ENCODE measurements around the gene TBR1.

TBR1 gene

DNA sequence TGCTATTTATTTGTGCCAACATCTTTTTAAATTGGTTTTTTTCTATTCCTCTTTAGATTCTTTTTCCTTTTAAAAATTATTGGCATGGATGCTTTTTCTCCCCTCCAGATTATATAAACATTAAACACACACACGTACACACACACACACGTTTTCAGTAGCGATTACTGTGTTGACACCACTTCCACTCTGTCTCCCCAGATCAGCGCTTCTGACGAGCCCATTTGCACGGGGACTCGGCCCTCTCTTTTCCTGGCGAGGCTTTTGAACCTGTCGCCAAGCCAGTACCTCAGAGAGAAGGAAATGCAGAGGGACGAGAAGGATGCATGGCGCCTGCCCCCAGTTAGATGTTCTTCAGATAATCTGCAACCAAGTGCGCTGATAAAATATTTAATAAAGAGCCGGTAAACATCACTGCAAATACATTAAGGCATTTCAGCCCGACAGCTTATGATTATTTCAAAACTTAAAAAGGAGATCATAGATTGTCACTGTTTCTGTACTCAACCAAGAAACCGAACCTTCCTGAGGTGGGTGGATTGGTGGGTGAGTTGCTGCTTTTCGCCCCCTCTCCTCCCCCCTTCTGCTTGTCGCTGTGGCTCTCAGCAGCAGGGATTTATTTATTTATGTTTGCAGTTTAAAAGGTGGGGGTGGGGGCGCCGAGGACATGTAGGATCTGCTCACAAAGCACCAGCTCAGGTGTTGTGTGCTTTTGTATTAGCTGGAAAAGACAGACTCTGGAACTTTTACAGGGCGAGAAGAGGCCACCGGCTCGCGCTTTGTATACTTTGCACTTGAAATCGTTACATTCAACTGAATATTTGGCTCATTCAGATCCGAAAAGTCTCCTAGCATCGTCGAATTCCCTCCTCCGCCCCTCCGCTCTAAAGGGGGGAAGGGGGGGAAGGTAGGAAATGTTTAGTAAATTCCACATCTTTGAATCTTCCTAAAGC, 787 bp upstream of the TBR1 start:
- DNase-seq (ENCODE audit: low read depth): no peak

- DNase-seq (ENCODE audit: low read depth): no peak
These were observed 776 bp downstream of the TBR1 start for GRCh38 chr2:161416708-161417437.

DNA sequence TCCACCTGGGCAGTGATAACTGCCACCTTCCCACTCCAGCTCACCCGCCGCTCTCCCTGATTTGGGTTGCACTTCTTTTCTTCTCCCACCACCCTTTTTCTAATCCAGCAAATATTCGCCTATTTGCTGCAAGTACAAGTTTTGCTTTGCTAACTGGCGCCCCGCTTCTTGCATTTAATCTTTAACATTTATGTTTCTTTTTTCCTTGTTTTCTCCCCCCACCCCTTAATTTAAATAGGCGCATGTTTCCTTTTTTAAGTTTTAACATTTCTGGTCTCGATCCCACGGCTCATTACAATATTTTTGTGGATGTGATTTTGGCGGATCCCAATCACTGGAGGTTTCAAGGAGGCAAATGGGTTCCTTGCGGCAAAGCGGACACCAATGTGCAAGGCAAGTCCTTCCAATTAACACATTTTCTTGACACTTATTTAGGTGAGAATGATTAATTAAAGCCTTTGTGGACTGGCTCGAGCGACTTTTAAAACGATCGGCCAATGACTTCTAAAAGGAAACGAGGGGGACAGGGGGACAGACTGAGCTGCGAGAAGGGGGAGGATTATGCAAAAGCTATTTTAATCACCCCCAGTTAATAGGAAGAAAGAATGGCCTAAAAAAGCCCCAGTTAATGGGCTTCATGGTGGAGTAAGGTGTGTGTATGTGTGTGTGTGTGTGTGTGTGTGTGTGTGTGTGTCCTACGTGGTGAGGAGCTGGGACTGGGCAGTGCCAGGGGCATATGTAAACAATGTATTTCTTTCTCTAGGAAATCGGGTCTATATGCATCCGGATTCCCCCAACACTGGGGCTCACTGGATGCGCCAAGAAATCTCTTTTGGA, 1.6 kb downstream of the TBR1 start:
- no peak for DNase-seq (ENCODE audit: low read depth)

DNA sequence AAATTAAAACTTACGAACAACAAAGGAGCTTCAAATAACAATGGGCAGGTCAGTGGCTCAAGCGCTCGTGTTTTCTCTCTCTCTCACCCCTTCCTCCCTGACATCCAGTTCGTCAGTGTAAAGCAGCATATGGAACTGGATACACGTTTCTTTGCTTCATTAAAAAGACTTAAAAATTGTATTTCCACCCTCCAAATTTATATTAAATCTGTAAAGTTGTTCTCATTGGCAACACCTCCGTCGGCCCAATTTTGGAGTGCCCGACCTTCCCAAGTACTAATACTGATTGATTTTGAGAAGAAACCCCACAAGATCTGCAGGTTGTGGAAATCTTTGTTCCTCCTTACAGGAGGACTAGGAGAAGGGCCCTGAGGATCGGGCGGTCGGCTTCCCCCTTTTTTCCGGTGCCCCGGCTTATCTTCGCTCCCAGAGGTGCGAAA, 2.2 kb downstream of the TBR1 start:
- DNase-seq (ENCODE audit: low read depth): no peak

DNA sequence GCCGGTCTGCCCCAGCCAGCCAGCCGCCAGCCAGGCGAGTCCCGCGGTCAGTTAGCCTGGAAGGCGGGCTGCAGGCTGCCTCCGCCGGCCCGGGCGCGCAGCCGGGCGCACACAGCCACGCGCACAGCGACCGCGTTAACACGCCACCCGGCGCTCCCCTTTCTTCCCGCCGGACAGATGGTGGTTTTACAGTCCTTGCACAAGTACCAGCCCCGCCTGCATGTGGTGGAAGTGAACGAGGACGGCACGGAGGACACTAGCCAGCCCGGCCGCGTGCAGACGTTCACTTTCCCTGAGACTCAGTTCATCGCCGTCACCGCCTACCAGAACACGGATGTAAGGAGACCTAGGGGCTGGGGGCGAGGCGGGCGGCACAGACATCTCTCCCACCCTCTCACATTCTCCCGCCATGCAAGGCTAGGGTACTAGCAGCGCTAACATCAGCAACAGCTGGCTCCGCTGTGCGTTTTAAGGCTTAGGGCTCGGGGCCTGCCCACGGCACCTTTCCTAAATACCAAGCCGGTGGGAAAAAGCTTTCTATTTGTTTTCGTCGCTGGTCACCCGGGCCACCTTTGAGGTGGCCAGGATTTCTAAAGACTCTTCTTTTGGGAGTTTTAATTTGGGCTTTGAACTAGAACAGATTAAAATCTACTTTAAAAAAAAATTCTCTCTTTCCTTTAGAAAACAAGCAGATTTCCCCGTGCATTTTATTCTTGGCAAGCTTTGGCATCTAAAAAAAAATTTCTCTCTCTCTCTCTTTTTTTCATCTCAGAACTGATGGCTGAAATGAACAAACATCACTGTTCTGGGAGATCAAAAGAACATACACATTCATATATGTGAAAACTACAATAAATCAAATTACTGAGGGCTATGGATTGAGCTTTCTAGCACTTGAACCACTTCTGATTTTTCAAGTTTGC, 2.9 kb downstream of the TBR1 start:
- no peak for DNase-seq (ENCODE audit: low read depth)

- DNase-seq (ENCODE audit: low read depth): no peak
These were observed 3.6 kb downstream of the TBR1 start for GRCh38 chr2:161419638-161420190.

DNA sequence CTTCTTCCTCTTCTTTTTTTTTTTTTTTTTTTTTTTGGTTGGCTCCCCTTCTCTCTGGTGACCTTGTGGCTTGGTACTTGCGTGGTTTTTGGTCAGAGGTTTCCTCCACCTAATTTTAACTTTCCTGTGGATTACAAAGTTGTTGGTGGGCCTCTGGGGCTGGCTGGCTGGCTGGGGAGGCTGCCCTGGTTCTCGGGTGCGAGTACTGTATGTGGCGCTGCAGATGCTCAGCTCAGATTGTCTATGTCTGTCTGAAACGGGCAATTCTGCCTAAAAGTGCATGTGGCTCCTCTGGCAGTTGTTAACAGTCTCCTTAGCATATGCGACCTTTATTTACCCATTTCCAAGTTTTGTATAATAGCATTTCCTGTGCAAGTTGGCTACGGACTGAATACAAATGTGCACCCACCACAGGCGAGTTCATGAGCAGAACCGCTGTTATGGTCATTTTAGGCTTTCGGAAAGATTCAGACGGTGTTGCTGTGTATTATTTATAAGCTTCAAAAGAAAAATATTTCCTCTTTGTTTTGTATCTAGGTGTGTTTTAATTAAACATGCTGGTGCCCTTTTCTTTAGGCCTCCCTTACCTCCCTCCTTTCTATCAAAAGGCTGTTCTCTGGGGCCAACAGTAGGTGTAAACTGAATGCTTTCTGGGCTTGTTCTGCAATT, 4.4 kb downstream of the TBR1 start:
- no peak for DNase-seq (ENCODE audit: low read depth)

- no peak for DNase-seq (ENCODE audit: low read depth)
These were observed 5.6 kb downstream of the TBR1 start for GRCh38 chr2:161421686-161422085.

- DNase-seq (ENCODE audit: low read depth): no peak
These were observed 6.8 kb downstream of the TBR1 start for GRCh38 chr2:161422816-161423403.

- DNase-seq (ENCODE audit: low read depth): no peak
These were observed 7.6 kb downstream of the TBR1 start for GRCh38 chr2:161423421-161424393.

GRCh38 chr2:161424394-161424769, 8.3 kb downstream of the TBR1 start:
- no peak for DNase-seq (ENCODE audit: low read depth)

- DNase-seq (ENCODE audit: low read depth): no peak
These were observed 9.0 kb downstream of the TBR1 start for GRCh38 chr2:161424891-161425727.

GRCh38 chr2:161425728-161426454, 9.8 kb downstream of the TBR1 start:
- DNase-seq (ENCODE audit: low read depth): no peak

- no peak for DNase-seq (ENCODE audit: low read depth)
These were observed 10.4 kb downstream of the TBR1 start for GRCh38 chr2:161426455-161426921.

DNA sequence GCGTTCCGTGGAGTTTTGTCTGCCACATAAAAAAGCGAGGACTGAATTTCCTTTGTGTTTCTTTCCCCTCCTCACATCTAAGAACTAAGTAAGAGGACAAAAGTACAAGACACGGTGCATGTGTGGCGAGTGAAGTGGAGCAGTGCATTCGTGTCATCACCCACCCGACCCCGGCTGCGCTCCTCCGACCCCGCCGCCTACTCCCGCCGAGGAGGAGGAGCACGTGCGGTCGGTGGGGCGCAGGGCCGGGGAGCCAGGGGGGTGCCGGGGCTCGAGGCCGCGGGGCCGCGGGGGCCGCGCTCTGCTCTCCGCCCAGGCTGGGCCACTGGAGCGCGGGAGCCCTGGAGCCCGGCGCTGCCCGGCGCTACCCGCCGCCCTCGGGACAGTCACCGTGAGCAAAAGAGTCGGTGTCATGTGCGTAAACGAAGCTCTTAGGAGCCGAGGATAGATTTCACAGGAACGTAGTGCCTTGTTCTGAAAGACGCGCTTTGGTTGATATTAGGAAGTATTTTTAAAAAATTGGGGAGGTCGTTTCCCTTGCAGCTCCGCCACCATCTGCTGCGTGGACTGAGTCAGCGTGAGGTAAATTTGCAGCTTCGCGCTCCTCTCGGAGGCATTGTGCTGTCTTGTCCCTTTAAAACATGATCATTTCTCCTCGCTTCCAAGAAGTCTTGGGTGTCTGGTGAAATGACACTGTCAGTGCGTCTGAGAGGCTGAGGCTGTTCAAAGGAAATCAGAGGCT, 11.0 kb downstream of the TBR1 start:
- no peak for DNase-seq (ENCODE audit: low read depth)

All from fibroblast of the conjunctiva (primary cell).